CD1c-positive myeloid dendritic cell (primary cell): ENCODE measurements around the gene ILKAP.

Source experiments
- DNase-seq: peaks from one replicate; pipeline ENCODE4 v3.0.0-alpha.2; 2016; ENCODE audit errors: extremely low spot score

The ILKAP gene

DNA sequence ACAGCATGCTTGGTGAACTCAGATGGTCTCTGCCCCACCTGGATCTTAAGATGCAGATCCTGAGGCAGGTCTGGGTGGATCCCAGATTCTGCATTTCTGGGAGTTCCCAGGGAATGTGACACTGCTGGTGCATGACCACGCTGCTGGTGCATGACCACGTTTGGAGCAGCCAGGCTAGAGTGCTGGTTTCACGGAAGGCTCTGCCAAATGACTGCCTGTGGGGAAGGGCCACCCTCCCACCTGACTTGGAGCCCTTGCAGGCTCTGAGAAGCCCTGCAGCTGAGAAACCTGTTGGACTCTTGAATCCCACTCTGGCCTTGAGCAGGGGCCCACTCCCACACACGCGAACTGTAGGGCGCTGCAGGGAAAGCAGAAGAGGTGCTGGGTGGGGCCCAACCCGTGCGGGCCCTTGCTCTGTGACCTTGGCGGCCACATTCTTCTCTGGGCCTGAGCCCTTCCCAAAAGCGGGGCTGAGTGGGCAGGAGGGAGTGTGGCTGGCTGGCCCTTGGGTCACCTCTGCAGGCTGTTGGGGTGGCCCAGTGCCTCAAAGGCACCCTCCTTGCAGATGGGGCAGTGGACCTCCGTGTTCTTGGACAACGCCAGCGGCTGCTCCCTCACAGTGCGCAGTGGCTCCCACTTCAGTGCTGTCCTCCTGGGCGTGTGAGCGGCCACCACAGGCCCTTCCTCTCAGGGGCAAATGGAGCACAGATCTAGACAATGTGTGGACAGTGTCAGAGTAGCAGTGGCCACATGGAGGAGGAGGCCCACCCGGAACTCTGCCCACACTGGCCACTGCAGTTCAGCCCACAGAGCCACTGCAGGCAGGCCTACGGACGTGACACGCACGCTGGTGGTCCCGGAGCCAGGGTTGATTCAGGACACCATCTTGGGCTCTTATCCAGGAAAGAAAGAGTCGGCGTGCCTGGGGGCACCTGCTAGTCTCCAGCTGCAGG lies 36.8 kb downstream of the ILKAP start:
- peak; percentile 11 for DNase-seq

DNA sequence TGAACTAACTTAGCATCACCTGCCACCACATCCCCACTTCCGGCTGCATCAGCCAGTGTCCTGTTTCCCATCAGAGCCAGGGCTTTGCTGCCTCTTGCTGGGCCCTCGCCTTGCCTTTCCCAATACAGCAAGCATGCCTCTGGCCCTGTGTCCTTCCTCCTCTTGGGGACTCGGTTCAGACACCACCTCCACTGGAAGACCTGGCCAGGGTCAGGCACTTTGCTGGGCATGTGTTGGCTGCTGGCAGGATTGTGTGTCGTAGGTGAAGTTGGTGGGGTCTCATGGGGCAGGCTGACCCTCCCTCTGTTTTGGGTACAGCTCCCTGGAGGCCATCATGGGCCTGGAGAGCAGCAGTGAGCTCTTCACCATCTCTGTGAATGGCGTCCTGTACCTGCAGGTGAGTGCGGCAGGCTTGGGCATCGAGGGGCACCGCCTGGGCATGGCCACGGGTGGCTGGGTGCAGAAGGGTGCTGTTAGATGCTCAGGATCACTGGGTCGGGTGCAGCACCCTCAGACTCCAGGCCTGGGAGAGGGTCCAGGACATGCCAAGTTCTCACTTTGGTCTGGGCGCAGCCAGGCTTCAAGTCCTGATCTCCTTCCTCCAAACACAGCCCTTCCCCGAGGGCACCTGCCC lies 38.1 kb downstream of the ILKAP start:
- DNase-seq = no peak

DNA sequence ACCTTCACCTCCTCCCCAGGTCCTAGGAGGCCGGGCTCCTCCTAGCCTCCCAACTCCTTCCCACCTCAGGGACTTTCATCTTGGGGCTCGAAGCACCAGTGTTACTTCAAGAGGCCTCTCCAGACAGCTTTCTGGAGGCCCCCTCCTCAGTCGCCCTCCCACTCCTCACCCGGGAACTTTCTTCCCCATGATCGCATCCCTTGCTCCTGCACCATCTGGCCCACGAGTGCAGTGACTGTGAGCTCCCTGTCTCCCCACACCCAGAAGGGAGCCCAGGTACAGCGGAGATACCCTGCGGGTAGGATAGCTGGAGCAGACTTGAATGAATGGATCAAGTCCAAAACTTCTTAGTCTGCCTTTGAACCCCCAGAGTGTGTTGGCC lies 38.6 kb downstream of the ILKAP start:
- no peak for DNase-seq

DNA sequence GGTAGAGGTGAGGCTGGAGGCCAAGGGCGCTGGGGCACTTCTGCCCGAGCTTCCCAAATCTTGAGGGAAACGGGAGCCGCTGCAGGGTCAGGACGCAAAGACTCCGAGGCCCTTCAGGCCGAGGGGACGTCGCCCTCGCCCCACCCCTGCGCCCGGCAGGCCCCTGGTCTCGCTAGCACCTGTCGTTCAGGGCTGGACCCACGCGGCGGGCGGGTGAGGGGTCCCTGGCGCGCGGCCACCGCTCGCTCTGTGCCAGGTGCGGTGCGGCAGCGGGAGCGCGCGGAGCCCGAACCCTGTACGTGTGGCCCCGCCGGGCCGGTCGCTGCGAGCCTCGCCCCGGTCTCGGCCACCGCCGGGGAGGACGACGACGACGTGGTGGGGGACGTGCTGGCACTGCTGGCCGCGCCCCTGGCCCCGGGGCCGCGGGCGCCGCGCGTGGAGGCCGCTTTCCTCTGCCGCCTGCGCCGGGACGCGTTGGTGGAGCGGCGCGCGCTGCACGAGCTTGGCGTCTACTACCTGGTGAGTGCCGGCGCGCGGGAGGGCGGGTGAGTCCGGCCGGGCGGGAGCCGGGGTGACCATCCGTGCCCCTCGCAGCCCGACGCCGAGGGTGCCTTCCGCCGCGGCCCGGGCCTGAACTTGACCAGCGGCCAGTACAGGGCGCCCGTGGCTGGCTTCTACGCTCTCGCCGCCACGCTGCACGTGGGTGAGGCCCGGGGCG lies 39.9 kb downstream of the ILKAP start:
- DNase-seq = no peak

DNA sequence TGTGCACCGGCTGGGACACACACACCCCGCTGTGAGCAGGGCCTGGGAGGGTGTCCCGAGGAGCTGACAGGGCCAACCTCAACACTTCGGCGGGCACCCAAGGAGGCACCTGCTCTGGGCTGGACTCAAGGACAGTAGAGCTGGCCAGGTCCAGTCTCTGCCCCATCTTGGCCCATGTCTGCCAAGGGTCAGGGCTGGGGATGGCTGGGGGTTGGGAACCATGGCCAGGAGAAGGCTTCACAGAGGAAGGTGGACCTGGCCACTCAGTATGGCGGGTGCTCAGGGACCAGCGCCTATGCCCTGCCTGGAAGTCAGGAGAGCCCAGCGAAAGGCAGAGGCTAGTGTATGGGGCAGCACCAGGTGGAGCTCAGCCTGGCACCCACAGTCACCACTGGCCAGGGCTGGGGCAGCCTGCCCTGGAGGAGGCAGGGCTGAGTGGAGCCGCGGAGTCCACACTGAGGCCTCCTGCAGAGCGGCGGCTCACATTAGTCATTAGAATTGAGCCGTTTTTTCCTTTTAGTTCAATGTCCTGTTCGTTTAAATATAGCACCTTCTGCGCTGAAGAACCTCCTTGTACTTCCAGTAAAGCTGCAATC lies 40.6 kb downstream of the ILKAP start:
- no peak for DNase-seq

GRCh38 chr2:238162251-238162845 lies 41.1 kb downstream of the ILKAP start:
- no peak for DNase-seq

GRCh38 chr2:238161291-238162051 lies 42.0 kb downstream of the ILKAP start:
- no peak for DNase-seq

- DNase-seq = peak; percentile 54
These were observed 43.0 kb downstream of the ILKAP start for GRCh38 chr2:238160206-238161129.

DNA sequence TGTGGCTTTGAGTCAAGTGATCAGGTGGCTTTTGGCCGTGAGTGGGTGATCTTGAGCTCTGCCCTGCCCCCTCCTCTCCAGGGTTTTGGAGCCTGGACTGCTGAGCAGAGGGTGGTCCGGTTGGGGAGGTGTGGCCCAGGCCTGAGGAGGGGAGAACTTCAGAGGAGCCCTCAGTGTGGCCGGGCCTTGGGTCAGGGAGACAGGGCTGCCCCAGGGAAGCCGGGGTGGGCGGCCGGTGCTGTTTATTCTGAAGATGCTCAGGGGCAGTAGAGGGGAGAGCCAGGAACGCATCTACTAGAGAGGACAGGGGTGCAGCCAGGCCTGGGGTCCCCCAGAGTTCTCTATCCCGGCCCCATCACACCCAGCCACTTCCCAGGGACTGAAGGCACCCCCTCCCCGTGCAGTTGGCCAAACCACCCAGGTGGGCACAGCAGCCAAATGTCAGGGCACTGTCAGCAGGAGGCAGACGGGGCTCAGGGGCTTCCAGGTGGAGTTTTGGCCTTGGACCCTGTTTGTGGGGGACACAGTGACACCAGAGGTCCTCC lies 43.8 kb downstream of the ILKAP start:
- DNase-seq = no peak

DNA sequence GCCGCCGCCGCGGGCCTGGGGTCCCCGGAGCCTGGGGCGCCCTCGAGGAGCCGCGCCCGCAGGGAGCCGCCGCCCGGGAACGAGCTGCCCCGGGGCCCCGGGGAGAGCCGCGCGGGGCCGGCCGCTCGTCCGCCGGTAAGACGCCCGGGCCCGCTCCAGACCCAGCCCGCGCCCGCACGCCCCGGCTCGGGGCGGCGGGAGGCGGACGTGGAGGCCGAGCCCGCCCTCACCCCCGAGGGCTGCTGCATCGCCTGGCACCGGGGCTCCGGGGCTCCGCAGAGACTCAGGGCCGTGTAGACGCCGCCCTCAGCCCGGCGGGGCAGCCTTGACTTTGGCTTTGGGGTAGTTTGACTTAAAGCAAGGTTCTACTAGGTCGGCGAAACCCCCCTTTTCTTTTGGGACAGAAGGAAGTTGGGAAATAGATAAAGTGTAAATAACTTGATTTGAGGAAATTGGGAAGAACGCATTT lies 44.4 kb downstream of the ILKAP start:
- DNase-seq = peak; percentile 9

DNA sequence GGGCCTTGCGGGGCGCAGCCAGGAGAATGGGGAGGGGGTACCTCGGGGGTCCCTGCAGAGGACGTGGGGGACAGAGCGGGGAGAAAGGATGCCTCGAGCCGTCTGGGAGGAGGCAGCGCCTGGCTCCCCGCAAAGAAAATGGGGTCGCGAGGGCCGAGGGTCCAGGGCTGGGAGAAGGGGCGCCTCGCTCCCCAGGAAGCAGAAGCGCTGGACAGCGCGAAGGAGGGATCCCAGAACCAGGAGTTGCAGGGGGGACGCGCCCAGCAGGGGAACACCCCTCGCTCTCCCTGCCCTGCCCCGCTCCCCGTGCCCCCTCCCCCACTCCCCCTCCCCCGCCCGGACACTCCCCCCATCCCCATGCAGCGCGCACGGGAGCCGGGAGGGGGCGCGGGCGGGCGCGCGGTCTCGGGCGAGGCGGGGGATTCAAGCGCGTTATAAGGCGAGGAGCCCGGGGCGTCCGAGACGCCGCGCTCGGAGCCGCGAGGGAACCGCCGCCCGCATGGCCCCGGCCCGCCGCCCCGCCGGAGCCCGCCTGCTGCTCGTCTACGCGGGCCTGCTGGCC lies 44.9 kb downstream of the ILKAP start, which contains the start of gene ERFE:
TSS of gene ERFE (plus strand) at position 462 of the 562 bp plus-strand sequence. CDS start at position 500, 38 bp downstream.
- DNase-seq = peak; percentile 41

DNA sequence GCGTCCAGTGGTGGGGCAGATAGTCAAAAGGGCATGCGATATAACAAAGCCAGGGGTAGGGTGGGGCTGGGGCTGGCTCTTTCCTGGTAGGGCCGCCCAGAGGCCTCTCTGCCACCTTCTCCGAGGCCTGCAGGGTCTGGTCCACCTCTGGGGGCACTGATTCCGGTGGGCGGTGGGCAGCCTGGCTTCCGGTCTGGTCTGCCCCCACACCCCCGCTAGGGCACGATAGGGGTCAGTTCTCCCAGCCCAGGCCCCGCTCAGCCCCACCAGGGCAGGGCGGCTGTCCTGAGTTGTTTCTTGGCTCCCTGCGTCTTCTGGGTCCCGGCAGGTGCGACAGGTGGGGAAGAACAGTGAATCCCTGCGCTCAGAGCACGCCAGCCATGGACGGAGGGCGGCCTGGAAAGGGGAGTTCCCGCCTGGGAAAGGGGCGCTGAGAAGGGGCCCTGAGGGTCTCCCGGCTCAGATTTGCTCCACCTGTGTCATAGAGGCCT lies 45.4 kb downstream of the ILKAP start:
- DNase-seq = no peak

- no peak for DNase-seq
These were observed 45.9 kb downstream of the ILKAP start for GRCh38 chr2:238157506-238158017.

GRCh38 chr2:238155761-238156694 lies 47.5 kb downstream of the ILKAP start:
- DNase-seq = no peak

DNA sequence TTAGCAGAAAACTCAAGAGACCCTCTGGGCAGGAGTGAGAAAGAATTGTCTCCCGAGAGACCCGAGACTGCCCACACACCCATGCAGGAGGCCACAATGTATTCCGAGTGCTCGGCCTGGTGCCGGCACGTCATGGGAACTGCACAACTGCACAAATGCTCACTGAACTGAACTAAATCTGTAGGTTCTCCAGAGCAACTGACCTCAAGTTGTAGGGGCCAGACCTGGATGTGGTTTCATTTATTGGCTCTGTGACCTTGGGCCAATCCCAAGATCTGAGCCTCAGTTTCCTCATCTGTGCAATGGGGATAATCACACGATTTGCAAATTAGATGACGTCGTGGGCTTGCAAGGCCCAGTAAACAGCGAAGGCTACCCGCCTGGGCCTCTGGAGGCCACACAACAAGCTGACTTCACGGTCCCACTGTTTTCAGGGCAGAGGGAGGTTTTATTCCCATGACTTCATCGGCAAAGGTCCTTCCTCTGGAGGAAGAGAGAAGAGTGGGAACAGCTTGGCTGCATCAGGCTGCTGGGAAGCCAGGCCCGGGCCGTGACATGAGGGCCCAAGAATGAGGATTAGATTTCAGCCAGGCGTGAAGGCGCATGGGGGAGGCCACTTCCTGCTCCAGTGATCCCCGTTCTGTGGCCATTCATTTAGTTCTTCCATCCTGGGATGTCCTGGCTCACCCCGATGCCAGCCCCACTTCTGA lies 48.3 kb downstream of the ILKAP start:
- DNase-seq = no peak

GRCh38 chr2:238154570-238154969 lies 48.9 kb downstream of the ILKAP start:
- DNase-seq = no peak
